Stimulated activated CD8-positive, alpha-beta memory T cell treated with anti-CD3 and anti-CD28 coated beads, Interleukin-15, amount 100 ng/mL, for 48 hours (primary cell): ENCODE results near the gene OR2S2.
"Not testable (repeated sequence)": the region's sequence is repeated elsewhere in the genome, so short reads cannot be mapped to it uniquely, and the experiment has no call there.

Experiments
- DNase-seq, 2 donors: peaks; one replicate each; pipeline ENCODE4 v3.0.0-alpha.2; 2020; ENCODE audit warnings: low read depth in 2 of 2

The OR2S2 gene

GRCh38 chr9:35958104-35958837 is at the start of gene OR2S2:
Gene OR2S2 (minus strand): TSS chr9:35958154. CDS start chr9:35958098, 56 bp downstream.
- no peak for DNase-seq

- no peak for DNase-seq
Observed at GRCh38 chr9:36007316-36007708, 49.4 kb upstream of the OR2S2 start.

GRCh38 chr9:36006549-36007315 is 48.8 kb upstream of the OR2S2 start:
- no peak for DNase-seq

- DNase-seq = no peak
Observed at GRCh38 chr9:36005891-36006290, 47.9 kb upstream of the OR2S2 start.

- no peak for DNase-seq
Observed at GRCh38 chr9:35998333-35998732, 40.4 kb upstream of the OR2S2 start.

- not testable (repeated sequence) for DNase-seq
Observed at GRCh38 chr9:35997016-35997415, 39.1 kb upstream of the OR2S2 start.

GRCh38 chr9:35996358-35996970 is 38.5 kb upstream of the OR2S2 start:
- DNase-seq = no peak

- no peak for DNase-seq
Observed at GRCh38 chr9:35994959-35995358, 37.0 kb upstream of the OR2S2 start.

- no peak for DNase-seq
Observed at GRCh38 chr9:35993976-35994720, 36.2 kb upstream of the OR2S2 start.

- not testable (repeated sequence) for DNase-seq
Observed at GRCh38 chr9:35993136-35993535, 35.2 kb upstream of the OR2S2 start.

- DNase-seq = no peak
Observed at GRCh38 chr9:35990155-35990554, 32.2 kb upstream of the OR2S2 start.

- DNase-seq = no peak
Observed at GRCh38 chr9:35984021-35984420, 26.1 kb upstream of the OR2S2 start.

- no peak for DNase-seq
Observed at GRCh38 chr9:35981699-35982098, 23.7 kb upstream of the OR2S2 start.

- DNase-seq = no peak
Observed at GRCh38 chr9:35980289-35981011, 22.5 kb upstream of the OR2S2 start.

GRCh38 chr9:35978792-35979191 is 20.8 kb upstream of the OR2S2 start:
- DNase-seq = no peak

GRCh38 chr9:35976726-35977125 is 18.8 kb upstream of the OR2S2 start:
- DNase-seq = no peak

GRCh38 chr9:35974800-35975199 is 16.8 kb upstream of the OR2S2 start:
- DNase-seq = no peak

- DNase-seq = peak; percentile 7 to 14
Observed at GRCh38 chr9:35972093-35972492, 14.1 kb upstream of the OR2S2 start.

- DNase-seq = no peak
Observed at GRCh38 chr9:35967042-35967441, 9.1 kb upstream of the OR2S2 start.

- DNase-seq = no peak
Observed at GRCh38 chr9:35966433-35966832, 8.5 kb upstream of the OR2S2 start.

GRCh38 chr9:35965011-35965410 is 7.1 kb upstream of the OR2S2 start:
- DNase-seq = no peak
